Suprapubic skin (tissue), 3 donors: ENCODE results near the gene TMEM147.

Experiments used
- EP300 ChIP-seq: sonication (generic); formaldehyde crosslinking; IDR thresholded peaks from one replicate; pipeline ENCODE4 v1.6.1; 2017; ENCODE audit warnings: antibody characterized with exemption
- TF ChIP-seq, protein P1 (sequence below), 2 donors: fragments of 200-600 bp in 1 of 2; fragments of 450-650 bp in 1 of 2; sonication (generic) in 1 of 2; IDR thresholded peaks; one replicate each; pipeline ENCODE4 v1.5.1; 2016 to 2019; ENCODE audit warnings: antibody characterized with exemption in 2 of 2, mild to moderate bottlenecking in 1 of 2, moderate library complexity in 1 of 2

- no peak for TF ChIP-seq EP300
- TF ChIP-seq, protein P1, sequence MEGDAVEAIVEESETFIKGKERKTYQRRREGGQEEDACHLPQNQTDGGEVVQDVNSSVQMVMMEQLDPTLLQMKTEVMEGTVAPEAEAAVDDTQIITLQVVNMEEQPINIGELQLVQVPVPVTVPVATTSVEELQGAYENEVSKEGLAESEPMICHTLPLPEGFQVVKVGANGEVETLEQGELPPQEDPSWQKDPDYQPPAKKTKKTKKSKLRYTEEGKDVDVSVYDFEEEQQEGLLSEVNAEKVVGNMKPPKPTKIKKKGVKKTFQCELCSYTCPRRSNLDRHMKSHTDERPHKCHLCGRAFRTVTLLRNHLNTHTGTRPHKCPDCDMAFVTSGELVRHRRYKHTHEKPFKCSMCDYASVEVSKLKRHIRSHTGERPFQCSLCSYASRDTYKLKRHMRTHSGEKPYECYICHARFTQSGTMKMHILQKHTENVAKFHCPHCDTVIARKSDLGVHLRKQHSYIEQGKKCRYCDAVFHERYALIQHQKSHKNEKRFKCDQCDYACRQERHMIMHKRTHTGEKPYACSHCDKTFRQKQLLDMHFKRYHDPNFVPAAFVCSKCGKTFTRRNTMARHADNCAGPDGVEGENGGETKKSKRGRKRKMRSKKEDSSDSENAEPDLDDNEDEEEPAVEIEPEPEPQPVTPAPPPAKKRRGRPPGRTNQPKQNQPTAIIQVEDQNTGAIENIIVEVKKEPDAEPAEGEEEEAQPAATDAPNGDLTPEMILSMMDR (IDR thresholded peaks at IDR 0.05), result no peak
These were observed 3.2 kb upstream of the TMEM147 start for GRCh38 chr19:35542209-35542608.
